Measurements from ENCODE around the gene DYNC2H1. TPM values are rescaled to one million over a fixed set of nuclear protein-coding genes. Genes with fewer than 3 reads are reported as not detected.
A peak's percentile ranks its signal among the peaks of the same experiment; 100 is the strongest.

The DYNC2H1 gene, protein sequence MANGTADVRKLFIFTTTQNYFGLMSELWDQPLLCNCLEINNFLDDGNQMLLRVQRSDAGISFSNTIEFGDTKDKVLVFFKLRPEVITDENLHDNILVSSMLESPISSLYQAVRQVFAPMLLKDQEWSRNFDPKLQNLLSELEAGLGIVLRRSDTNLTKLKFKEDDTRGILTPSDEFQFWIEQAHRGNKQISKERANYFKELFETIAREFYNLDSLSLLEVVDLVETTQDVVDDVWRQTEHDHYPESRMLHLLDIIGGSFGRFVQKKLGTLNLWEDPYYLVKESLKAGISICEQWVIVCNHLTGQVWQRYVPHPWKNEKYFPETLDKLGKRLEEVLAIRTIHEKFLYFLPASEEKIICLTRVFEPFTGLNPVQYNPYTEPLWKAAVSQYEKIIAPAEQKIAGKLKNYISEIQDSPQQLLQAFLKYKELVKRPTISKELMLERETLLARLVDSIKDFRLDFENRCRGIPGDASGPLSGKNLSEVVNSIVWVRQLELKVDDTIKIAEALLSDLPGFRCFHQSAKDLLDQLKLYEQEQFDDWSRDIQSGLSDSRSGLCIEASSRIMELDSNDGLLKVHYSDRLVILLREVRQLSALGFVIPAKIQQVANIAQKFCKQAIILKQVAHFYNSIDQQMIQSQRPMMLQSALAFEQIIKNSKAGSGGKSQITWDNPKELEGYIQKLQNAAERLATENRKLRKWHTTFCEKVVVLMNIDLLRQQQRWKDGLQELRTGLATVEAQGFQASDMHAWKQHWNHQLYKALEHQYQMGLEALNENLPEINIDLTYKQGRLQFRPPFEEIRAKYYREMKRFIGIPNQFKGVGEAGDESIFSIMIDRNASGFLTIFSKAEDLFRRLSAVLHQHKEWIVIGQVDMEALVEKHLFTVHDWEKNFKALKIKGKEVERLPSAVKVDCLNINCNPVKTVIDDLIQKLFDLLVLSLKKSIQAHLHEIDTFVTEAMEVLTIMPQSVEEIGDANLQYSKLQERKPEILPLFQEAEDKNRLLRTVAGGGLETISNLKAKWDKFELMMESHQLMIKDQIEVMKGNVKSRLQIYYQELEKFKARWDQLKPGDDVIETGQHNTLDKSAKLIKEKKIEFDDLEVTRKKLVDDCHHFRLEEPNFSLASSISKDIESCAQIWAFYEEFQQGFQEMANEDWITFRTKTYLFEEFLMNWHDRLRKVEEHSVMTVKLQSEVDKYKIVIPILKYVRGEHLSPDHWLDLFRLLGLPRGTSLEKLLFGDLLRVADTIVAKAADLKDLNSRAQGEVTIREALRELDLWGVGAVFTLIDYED (N-terminal part only)
- 27.7 and 31.7 TPM in 2 replicates for total RNA-seq (2014; rRNA removed)
- polyA plus RNA-seq (2012) = 4.7 TPM

DNA sequence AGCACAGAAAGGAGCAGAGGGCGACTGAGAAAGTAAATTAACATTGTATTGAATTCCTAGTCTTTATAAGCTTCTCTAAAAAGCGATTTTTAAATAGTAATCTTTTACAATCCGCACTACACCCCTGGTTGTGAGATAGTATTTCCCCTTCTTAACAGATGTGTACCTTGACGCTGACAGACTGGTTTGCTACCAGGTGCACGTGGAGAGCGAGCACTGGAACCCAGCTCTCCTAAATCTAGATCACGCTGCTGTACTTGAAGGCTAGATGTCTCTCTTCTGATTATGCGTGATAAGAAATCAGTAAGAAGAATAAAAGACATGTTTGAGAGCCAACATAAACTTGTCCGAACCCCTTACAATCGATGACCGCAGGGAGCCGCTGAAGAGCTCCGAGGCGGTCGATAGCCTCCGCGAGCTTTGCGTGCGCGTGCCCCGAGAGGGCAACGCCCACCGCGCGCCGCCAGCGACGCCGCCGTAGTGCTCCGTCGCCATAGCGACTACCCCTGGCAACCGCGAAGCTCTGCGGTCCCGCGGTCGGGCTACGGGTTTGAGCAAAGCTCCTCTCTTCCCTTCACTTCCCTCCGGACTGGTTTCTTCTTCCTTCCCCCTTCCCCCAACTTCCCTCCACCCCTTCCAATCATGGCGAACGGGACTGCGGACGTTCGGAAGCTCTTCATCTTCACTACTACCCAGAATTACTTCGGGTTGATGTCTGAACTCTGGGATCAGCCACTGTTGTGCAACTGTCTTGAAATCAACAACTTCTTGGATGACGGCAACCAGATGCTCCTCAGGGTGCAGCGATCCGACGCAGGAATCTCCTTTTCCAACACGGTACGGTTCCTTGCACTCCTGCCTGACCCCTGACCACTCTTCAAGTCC lies at the start of gene DYNC2H1:
DYNC2H1 (plus strand) TSS at position 494 of the 885 bp plus-strand sequence; CDS start at position 643, 149 bp downstream.
- peak; percentile 92 for DNase-seq (ENCODE audit: low read depth)

DNA sequence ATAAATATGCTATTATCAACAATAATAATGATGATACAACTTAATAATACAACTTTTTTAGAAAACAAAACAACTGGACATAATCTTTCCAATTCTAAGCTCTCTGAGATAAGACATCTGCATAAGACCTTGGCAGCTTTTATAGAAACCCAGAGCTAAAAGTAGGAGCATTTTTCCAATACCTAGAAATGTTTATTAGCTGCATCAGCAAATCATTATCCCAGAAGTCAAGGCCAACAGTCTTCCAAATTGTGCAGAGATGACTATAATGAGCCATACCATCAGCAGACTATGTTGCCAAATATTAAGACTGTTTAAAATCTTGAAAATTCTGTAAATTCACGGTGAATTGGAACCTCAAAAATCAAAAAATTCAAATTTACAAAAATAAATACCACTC lies 47.6 kb upstream of the DYNC2H1 start:
- no peak for DNase-seq (ENCODE audit: low read depth)

DNA sequence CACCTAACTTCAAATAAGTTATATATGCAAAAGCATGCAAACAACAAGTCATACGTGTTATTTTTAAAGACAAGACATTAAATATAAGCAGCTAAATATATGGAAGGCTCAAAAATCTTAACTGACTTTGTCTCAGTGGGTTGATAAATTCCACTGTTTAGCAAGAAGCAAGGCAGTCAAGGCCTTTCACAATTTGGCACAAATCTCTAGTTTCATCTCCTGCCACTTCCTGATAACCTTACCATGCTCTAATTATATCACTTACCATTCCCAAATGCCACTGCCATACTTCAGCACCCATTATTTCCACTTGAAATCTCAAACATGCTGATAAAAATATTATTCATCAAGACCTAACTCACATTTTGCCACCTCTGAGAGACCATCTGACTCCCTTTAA lies 42.1 kb upstream of the DYNC2H1 start:
- DNase-seq (ENCODE audit: low read depth) = no peak

DNA sequence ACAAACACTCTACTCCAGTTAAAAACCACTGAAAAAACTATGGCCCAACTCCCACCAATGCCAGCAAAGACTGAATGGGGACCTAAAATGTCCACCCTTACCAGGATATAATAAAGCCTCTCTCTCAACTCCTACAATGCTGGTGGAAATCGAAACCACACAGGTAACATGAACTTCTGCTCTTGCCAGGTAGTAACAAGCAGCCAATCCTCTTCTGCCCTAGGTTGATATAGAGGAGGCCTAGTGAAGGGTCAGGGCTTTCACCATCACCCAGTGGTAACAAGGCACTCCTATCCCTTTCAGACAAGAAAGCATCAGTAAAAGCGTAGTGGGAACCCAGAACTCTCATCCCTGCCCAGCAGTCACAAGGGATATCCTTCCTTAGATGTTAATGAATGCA lies 39.9 kb upstream of the DYNC2H1 start:
- no peak for DNase-seq (ENCODE audit: low read depth)

DNA sequence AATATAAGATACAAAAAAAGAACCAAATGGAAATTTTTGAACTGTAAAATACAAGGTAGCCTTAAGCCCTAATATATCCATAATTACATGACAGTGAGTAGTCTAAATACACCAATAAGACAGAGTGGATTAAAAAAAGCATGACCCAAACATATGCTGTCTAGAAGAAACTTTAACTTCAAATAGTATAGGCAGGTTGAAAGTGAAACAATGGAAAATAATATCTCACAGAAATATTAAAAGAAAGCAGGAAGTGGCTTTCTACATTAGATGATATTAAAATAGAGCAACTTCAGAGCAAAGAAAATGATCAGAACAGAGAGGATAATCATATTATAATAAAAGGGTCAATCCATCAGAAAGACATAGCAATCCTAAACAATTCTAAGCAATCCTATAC lies 39.1 kb upstream of the DYNC2H1 start:
- no peak for DNase-seq (ENCODE audit: low read depth)

DNA sequence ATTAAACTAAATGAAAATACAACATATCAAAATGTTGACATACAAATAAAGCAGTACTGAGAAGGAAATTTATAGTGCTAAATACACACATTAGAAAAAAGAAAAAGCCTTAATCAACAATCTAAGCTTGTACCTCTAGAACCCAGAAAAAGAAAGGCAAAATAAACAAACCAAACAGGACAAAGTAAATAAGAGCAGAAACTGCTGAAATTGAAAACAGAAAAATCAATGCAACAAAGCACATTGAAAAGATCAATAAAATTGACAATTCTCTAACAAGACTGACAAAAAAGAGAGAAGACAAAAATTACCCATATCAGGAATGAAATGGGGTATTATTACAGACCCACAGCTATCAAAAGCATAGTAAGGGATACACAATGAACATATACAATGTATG lies 38.2 kb upstream of the DYNC2H1 start:
- DNase-seq (ENCODE audit: low read depth) = no peak

DNA sequence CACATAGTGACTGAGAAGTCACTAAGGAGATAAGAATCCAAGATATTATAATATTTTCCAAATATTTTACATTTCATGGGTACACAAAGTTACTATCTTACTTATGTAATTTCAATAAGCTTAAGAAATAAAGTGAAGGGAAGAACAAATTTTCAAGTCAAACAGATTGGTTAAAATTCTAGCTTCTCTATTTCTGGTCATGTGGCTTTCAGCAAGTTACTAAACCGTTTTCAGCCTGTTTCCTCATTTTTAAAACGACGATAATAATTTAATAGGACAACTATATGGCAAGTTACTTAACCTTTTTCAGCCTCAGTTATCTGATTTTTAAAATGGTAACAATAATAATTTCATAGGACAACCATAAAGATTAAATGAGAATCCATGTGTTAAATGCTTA lies 32.9 kb upstream of the DYNC2H1 start:
- no peak for DNase-seq (ENCODE audit: low read depth)

DNA sequence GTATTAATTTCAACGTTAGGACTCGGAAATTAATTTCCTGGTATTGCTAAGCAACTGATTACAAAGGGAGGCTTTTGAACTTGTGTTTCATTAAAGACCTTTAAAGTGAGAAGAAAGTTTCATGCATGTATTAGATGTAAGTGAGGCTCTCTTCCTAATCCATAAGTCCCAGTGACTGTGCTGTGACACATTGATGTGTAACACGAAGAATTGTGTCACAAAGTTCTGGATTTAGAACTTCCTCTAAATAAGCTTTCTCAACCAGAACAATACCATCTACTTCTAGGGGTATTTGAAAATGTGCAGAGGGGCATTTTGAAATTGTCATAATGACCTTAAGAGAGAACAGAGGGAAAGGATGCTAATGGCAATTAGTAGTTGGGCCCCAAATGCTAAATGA lies 31.7 kb upstream of the DYNC2H1 start:
- no peak for DNase-seq (ENCODE audit: low read depth)

DNA sequence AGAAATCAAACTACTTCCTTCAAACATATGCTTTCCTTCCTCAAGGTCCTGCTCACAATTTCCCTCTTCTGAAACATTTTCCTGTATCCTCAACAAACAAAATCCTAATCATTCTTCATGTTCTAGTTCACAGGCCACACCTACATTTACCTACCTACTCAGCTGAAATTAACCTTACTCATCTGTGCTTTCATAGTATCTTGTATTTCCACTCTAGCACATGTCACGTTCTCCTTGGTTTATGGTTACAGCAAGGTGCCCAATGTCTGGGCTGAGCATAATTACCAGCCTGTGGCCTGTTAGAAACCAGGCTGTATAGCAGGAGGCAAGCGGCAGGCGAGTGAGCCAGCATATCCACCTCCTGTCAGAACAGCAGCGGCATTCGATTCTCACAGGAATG lies 30.5 kb upstream of the DYNC2H1 start:
- no peak for DNase-seq (ENCODE audit: low read depth)

DNA sequence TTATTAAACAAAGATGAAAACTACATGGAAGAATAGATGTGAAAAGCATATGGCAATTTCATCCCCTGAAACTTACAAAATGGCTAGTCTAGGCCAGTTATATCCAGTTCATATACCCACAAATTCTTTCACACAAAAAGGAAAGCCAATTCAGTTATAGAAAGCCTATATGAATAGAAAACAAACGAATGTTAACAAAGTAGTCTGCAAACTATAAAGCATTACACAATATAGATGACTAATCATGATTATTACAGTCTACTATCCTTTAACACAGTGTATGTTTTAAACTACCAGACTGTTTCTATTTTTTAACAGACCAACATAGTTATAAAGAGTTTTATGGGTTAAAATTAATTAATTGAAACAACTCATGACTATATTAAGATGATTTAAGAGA lies 29.4 kb upstream of the DYNC2H1 start:
- peak; percentile 5 for DNase-seq (ENCODE audit: low read depth)

DNA sequence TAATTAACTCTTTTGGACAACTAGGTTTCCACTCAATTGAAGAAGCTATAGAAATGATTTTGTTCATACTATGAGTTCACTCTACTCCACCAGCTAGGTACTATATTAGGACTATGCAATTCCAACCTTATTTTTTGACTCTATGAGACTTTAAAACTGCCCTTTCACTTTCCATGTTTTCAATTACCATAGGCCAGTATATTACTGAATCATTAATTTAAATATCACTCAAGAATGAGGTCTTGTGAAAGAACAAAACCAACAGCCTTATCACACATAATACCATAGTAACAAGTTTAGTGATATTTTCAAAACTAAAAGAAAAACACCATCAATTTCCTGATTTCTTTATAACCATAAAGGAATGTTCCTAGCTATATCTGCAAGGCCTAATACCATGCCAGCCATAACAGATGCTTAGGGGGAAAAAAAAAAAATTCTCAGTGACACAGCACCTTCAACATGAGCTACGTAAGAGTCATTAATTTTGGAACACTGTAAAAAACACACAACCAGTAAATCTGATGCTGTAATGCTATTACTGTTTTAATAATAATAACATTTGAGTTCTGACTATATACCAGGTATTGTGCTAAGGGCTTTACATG lies 23.4 kb upstream of the DYNC2H1 start:
- DNase-seq (ENCODE audit: low read depth) = peak; percentile 4

DNA sequence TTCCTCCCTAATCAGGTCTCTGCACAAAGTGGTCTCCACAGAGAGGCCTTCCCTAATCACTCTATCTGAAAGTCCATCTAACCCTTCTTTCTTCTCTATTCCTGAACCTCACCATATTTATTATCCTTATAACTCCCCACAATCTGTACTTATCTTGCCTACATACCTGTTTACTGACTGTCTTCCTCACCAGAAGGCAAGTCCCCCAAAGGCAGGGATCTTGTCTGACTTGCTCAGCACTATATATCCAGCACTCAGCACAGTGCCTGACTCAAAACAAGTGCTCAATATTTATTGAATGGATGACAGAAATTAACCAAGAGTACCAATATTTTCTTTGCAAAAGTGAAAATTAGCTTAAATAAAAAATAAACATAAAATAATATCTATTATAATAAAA lies 22.8 kb upstream of the DYNC2H1 start:
- DNase-seq (ENCODE audit: low read depth) = no peak

DNA sequence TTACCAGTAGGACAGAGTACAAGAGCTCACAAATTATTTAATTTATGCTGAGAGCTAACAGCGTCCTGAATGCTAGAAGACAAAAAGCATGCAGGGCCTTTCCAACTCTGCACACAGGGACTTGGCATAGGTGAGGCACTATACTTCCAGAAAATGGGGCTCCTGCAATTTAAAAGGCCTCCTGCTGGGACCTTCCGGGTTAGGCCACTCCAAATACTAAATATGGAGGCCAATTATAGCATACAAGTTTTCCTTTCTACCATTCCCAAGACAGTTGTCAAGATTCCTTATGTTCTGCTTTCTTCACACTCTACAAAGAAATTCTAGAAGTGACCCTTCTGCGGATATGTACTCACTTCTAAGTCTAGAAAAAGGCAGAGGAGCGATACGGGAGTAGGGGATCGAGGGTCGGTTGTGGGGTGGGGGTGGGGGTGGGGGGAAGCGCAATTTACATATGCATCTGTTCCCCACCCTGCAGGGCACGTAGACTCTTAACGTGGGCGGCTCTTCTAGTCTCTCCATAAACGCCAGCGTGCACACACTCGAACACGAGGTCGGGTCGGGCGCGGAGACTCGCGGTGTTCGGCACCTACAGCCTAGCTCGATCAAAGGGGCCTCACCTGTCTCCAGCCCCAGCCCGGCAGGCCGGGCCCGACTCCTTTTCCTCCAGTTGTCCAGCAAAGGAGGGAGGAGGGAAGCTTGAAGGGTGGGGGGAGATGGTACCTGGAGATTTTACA lies 18.0 kb upstream of the DYNC2H1 start:
- peak; percentile 29 for DNase-seq (ENCODE audit: low read depth)

DNA sequence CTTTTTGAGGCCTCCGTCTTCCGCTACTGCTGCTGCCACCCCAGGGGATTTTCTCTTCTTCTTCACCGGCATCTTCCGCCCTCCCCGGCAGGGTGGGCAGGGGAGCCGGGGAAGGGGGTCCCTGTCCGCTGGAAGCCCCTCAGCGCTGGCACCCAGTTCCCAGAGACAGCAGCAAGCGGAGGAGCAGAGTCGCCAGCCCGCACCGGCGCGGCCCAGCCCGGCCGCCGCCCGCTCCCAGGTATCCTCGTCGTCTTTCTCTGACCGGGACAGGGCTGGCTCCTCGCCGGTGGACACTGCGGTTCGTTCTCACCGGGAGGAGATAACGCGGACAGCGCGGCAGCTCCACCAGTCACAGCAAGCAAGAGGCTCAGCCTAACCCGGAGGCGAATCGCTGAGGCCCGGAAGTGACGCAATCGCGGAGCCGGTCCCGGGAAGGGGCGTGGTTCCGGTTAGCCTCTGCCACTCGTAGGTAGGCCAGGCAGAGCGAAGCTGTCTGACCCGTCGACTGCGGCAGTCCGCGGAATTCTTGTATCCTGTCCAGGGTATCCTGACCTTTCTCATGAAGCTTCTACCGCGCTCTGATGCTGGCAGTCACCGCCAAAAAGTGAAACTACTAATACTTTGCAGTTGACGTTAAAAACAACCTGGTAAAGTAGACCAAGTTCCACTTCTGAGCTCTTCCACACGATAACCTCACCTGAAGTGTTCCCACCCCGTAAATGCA lies 17.3 kb upstream of the DYNC2H1 start, which contains the start of gene DCUN1D5:
DCUN1D5 (minus strand) TSS at position 360 of the 724 bp plus-strand sequence; CDS start at position 72, 288 bp downstream.
- peak; percentile 90 for DNase-seq (ENCODE audit: low read depth)

DNA sequence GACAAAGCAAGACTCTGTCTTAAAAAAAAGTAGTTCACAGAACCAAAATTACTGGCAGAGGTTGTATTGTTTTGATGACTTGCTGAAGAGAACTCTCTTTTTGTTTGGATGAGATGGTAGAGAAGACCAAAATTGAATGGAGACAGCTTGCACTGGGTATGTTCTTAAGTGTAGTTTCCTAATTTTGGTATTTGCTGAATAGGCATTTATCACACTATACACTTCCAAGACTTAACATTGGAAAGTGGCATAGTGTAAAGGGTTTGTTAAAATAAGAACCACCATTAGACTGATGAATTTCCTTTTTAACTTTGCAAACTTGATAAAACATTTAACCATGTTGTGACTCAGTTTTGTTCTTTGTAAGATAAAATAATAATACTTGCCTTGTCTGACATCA lies 11.9 kb upstream of the DYNC2H1 start:
- DNase-seq (ENCODE audit: low read depth) = no peak

DNA sequence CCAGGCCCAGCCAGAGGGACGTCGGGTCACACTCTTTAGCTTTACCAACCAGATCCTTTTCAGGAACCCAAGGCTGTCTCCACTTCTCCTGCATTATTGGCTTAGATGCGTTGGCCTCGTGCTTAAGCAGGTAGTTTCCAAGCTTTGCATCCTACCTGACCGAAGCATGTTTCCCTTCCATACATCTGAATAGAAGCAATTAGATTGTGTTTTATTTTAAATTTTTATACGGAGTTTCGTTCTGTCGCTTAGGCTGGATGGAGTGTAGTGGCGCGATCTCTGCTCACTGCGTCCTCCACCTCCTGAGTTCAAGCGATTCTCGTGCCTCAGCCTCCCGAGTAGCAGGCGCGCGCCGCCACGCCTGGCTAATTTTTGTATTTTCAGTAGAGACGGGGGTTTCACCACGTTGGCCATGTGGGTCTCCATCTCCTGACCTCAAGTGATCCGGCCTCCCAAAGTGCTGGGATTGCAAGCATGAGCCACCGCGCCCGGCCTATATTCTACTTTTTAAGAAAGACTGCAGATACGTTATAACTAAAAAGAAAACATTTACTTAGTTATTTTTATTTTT lies 677 bp downstream of the DYNC2H1 start:
- DNase-seq (ENCODE audit: low read depth) = peak; percentile 33

DNA sequence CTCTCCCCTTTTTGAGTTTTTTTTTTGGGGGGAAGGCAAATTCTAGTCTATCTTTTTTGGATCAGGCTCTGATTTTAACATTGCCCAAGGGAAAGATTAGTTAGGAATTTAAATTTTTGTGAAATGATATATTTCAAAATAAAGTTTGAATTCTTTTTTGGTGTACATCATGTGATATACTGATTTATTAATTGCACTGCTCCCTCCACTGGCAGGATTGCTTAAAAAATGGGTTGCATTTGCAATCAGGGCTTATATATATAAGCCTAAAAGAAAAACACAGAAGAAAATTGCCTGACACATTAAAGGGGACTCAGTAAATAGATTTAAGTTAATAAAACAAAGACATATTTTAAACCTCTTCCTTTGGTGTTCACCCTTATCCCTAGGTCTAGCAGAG lies 1.2 kb downstream of the DYNC2H1 start:
- DNase-seq (ENCODE audit: low read depth) = peak; percentile 53

DNA sequence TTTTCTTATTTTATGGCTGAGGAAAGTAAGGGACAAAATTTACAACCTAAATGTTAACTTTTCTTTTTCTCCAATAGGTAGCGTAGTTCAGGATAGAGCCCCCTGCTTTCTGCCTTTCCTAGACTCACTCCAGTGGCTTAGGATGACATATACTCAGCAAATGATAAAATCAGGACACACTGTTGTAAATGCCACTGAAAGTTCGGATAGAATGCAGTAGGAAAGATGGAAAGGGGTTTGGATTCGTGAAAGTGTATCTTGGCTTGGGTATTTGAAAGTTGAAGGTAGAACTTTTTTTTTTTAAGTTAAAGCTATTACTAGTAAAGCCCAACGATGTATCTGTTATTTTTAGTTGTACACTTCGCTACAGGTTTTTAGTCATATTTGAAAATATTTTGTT lies 2.2 kb downstream of the DYNC2H1 start:
- DNase-seq (ENCODE audit: low read depth) = no peak

Measured in LHCN-M2 (cell line).